ENCODE data around the gene ZKSCAN5.
"Not testable (repeated sequence)": the region's sequence is repeated elsewhere in the genome, so short reads cannot be mapped to it uniquely, and the experiment has no call there.

ZKSCAN5 gene

GRCh38 chr7:99498546-99498944, 5.9 kb upstream of the ZKSCAN5 start:
- no peak for DNase-seq (ENCODE audit: low read depth)

DNA sequence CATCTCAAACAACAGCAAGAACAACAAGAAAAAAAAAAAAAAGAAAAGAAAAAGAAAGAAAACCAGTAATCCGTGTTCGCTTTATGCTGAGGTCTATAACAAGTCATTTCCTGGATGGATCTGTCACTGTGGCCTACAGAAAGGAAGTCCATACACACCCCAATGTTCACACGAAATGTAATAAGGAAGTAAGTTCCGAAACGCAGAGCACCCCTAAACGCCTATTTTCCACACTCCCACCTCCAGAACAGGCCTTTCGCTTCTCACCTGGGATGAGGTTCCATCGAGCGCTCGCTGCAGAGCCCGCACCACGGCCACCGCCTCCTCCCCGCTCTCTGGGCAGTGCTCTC, 5.1 kb upstream of the ZKSCAN5 start:
- DNase-seq (ENCODE audit: low read depth) = no peak

GRCh38 chr7:99499721-99500636, 4.5 kb upstream of the ZKSCAN5 start, which contains the start of gene ZNF394:
Gene ZNF394, minus strand, starts transcription at chr7:99500281. Its CDS starts 188 bp downstream, at chr7:99500093.
- peak; percentile 49 for DNase-seq (ENCODE audit: low read depth)

- no peak for DNase-seq (ENCODE audit: low read depth)
Observed at GRCh38 chr7:99500637-99501009, 3.8 kb upstream of the ZKSCAN5 start.

GRCh38 chr7:99501236-99501635, 3.2 kb upstream of the ZKSCAN5 start:
- not testable (repeated sequence) for DNase-seq (ENCODE audit: low read depth)

- DNase-seq (ENCODE audit: low read depth) = no peak
Observed at GRCh38 chr7:99504281-99504602, 220 bp upstream of the ZKSCAN5 start.

DNA sequence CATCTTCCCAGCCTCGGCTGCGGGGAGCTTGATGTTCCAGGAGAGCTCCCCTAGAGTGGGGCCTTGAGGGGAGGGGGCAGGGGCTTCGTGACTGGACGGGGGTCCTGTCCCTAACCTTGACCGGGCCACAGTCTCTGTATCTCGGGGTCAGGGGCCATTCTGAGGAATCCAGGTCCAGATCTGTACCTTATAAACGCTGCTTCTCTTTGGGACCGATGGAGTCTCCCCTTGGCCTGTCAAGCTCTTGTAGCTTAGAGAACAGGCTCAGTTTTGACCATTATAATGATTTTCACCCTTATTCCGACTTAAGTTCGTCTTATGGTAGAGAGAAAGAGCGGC, 831 bp downstream of the ZKSCAN5 start:
- DNase-seq (ENCODE audit: low read depth) = no peak

DNA sequence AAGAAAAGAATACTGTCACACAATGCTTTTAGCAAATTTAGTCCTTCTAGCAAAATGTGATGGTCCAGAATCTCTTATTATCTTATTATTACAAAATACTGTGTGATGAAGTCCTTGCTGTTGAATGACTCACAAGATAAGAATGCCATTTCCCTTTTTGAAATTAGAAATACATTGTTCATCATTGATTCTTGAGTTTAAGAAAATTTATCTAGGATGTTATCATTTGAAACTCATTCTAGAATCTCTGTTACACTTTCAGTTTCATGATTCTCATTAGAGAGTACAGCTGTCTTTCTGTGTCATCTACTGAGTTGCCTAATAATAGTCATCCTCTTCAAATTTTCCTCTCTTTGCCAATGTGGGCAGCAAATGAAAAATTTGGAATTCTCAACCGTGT, 9.6 kb downstream of the ZKSCAN5 start:
- peak; percentile 58 for DNase-seq (ENCODE audit: low read depth)

- no peak for DNase-seq (ENCODE audit: low read depth)
Observed at GRCh38 chr7:99521399-99521798, 16.9 kb downstream of the ZKSCAN5 start.

GRCh38 chr7:99525713-99526440, 21.4 kb downstream of the ZKSCAN5 start:
- no peak for DNase-seq (ENCODE audit: low read depth)

GRCh38 chr7:99531354-99531765, 26.9 kb downstream of the ZKSCAN5 start:
- DNase-seq (ENCODE audit: low read depth) = no peak

- DNase-seq (ENCODE audit: low read depth) = no peak
Observed at GRCh38 chr7:99535667-99536066, 31.2 kb downstream of the ZKSCAN5 start.

DNA sequence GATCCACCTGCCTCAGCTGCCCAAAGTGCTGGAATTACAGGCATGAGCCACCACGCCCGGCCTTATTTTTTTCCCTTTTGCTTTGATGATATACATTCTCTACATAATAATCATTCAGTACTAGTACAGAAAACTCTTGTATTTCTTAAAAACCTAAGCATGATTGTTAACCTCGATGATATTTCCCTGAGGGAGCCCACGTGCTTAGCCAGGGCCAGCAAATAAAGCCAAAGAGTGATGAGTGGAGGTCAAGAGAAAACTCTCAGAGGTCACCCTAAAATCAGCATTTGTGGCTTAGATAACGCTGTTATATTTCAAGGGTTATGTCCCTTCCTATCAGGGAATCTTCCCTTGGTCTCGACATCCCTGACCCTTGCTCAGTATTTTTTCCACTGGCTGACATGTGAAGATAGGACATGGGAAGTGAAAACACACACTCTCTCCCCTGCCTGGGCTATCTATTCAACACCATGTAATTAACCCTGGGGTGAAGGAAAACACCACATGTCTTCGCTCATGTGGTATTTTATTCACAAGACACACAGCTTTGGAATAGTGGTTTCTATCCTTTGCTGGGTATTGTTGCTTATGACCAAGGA, 34.9 kb downstream of the ZKSCAN5 start:
- no peak for DNase-seq (ENCODE audit: low read depth)

DNA sequence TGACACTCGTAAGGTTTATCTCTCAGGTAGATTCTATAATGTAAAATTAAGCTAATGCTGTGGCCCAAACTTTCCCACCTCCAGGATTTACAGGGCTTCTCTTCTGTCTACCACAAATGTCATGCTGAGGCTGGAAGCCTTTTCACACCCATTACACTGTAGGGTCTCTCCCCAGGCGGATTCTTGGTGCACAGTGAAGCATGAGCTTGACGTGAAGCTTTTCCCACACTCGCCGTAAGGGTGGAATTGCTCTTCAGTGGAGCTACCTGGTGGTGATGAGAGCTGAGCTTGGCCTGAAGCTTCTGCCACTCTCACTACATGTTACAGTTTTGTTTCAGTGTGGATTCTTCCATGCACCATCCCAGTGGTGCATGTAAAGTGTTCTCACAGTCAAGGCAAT, 36.1 kb downstream of the ZKSCAN5 start:
- DNase-seq (ENCODE audit: low read depth) = no peak

GRCh38 chr7:99541212-99541611, 36.8 kb downstream of the ZKSCAN5 start:
- DNase-seq (ENCODE audit: low read depth) = no peak

DNA sequence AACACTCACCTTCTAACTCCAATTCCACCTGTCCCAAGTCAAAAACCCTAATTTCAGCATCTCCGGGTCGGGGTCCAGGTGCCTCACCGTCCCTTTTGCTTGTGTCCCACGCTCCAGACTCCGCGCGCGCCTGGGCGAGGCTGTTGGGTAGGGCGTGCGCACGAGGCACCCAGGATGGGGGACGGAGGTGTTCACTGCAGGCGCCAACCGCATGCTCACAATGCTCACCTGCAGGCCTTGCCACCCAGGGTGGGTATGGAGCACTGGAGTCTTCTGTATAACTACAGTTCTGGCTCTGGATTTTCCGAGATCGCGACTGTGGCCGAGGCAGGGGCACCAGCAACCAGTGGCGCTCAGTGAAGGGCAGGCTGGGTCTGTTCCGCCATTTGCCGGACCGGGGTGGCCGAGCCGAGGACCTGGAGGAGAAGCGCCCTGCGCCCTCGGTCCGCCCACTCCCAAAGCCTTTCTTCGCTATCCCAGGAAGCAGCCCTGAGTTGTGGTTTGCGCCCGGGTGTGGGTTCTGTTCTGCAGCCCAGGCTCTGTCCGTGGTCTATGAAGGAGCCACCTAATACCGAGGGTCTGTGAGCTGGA, 38.7 kb downstream of the ZKSCAN5 start:
- no peak for DNase-seq (ENCODE audit: low read depth)

GRCh38 chr7:99543916-99544315, 39.5 kb downstream of the ZKSCAN5 start:
- DNase-seq (ENCODE audit: low read depth) = no peak

DNA sequence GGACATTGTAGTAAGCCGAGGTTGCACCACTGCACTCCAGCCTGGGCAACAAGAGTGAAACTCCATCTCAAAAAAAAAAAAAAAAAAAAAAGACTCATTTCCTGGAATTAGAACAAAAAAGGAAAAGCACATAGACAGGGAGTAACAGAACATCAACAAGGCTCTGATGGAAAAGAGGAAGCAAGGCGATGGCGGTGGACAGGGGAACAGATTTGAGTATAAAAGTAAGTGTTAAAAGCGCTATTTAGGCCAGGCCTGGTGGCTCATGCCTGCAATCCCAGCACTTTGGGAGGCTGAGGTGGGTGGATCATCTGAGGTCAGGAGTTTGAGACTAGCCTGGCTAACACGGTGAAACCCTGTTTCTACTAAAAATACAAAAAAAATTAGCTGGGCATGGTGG, 40.8 kb downstream of the ZKSCAN5 start:
- DNase-seq (ENCODE audit: low read depth) = not testable (repeated sequence)

- DNase-seq (ENCODE audit: low read depth) = not testable (repeated sequence)
Observed at GRCh38 chr7:99549545-99549944, 45.1 kb downstream of the ZKSCAN5 start.

GRCh38 chr7:99551334-99551733, 46.9 kb downstream of the ZKSCAN5 start:
- no peak for DNase-seq (ENCODE audit: low read depth)

GRCh38 chr7:99551767-99552463, 47.5 kb downstream of the ZKSCAN5 start, which contains the start of gene FAM200A:
Gene FAM200A, minus strand, starts transcription at chr7:99552114. Its CDS starts 3,707 bp downstream, at chr7:99548407.
- DNase-seq (ENCODE audit: low read depth) = no peak

GRCh38 chr7:99553039-99553438, 48.6 kb downstream of the ZKSCAN5 start:
- DNase-seq (ENCODE audit: low read depth) = no peak
